ENCODE data around the gene LIN28B.

DNA sequence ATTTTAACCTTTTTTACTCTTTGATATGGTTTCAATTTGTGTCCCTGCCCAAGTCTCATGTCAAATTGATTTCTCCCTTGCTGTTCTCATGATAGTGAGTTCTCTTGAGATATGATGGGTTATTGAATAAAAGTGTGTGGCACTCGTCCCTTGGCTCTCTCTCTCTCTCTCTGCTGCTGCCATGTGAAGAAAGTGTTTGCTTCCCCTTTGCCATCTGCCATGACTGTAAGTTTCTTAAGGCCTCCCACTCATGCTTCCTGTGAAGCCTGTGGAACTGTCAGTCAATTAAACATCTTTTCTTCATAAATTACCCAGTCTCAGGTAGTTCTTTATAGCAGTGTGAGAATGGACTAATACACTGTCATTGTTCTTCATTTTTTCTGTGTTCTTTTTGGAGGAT lies 48.5 kb downstream of the LIN28B start:
- no peak for TF ChIP-seq EZH2 (IDR thresholded peaks at IDR 0.05; ENCODE audit: borderline replicate concordance, low read depth, low read length, severe bottlenecking)
- TF ChIP-seq, protein P1, sequence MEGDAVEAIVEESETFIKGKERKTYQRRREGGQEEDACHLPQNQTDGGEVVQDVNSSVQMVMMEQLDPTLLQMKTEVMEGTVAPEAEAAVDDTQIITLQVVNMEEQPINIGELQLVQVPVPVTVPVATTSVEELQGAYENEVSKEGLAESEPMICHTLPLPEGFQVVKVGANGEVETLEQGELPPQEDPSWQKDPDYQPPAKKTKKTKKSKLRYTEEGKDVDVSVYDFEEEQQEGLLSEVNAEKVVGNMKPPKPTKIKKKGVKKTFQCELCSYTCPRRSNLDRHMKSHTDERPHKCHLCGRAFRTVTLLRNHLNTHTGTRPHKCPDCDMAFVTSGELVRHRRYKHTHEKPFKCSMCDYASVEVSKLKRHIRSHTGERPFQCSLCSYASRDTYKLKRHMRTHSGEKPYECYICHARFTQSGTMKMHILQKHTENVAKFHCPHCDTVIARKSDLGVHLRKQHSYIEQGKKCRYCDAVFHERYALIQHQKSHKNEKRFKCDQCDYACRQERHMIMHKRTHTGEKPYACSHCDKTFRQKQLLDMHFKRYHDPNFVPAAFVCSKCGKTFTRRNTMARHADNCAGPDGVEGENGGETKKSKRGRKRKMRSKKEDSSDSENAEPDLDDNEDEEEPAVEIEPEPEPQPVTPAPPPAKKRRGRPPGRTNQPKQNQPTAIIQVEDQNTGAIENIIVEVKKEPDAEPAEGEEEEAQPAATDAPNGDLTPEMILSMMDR (IDR thresholded peaks at IDR 0.05; ENCODE audit: borderline replicate concordance, extremely low read depth, low read length, poor library complexity, severe bottlenecking) = no peak

Measured in DND-41 (cell line).